HFFc6 (cell line): Measurements from ENCODE around the gene MACROH2A1. TPM values are rescaled to one million over a fixed set of nuclear protein-coding genes. Genes with fewer than 3 reads are reported as not detected.
A peak's percentile ranks its signal among the peaks of the same experiment; 100 is the strongest.

Source experiments
- DNase-seq: peaks from one replicate; pipeline ENCODE4 v3.0.0-alpha.2; 2018
- H3K27ac Mint-ChIP-seq: 2 replicates; pipeline ENCODE4 v1.8.0; 2020; ENCODE audit warnings: mild to moderate bottlenecking, mixed read lengths
- H3K27me3 Mint-ChIP-seq: 2 replicates; pipeline ENCODE4 v1.8.0; 2021; ENCODE audit warnings: mild to moderate bottlenecking, moderate library complexity, mixed read lengths; ENCODE audit not compliant: insufficient read depth
- H3K36me3 Mint-ChIP-seq: 2 replicates; pipeline ENCODE4 v1.8.0; 2021; ENCODE audit warnings: low read depth, mixed read lengths
- H3K4me1 Mint-ChIP-seq: 2 replicates; pipeline ENCODE4 v1.8.0; 2020; ENCODE audit warnings: low read depth, mixed read lengths
- H3K4me3 Mint-ChIP-seq: 2 replicates; pipeline ENCODE4 v1.8.0; 2020; ENCODE audit warnings: mild to moderate bottlenecking, moderate library complexity, mixed read lengths
- H3K9me3 Mint-ChIP-seq: 2 replicates; pipeline ENCODE4 v1.8.0; 2020; ENCODE audit warnings: mild to moderate bottlenecking, mixed read lengths
- CTCF ChIP-seq: fragments of 200-600 bp; sonication (generic); IDR thresholded peaks from 2 replicates; pipeline ENCODE4 v1.5.0; 2021; ENCODE audit warnings: antibody characterized with exemption, mild to moderate bottlenecking
- total RNA-seq, 6 experiments: library from RNA; stranded (reverse); fragmentation: NEBNext Ultra II Directional; extraction: Animal tissue kit (Norgen Biotek cat#: 25700); gene quantifications; 2 replicates in 1 of 6; 3 replicates in 5 of 6; pipeline ENCODE4 v1.2.3, GENCODE V29; 2021

Gene MACROH2A1
- total RNA-seq, 6 experiments from 2014 or later = 116 to 144 (median 127) TPM

DNA sequence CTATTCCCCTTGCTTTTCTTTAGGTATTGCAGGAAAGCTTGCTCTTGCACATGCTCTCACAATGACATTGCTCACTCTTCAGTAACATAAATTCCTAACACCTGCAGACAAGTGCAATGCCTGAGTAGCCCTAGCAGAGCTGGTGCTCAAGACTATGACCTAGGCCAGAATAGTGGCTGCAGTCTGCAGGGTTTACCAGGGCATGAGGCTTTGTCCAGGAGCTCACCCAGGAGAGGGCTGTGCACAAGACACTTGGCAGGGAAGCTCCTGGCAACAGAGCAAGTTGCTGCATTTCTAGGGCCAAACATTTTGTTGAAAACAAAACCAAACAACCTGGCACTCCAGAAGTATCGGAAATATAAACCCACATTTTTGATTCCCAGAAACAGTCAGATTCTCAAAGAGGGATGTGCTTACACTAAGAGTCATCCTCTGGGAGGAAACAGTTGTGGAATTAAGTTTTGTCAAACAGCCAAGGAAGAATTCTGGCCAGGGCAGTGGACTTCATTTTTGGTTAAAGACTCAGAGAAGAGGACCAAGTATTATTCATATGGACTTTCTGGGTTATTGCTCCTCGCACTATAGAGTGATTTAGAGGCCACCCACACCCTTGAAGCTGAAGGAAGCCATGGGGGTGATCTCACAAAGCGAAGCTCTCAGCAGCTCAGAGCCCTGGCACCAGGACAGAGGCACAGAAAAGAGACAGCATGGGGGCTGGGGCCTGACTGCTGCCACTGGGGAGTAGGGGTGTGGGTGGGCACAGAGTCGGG, 44.9 kb downstream of the MACROH2A1 start:
- Mint-ChIP-seq H3K27ac (peak overlapping the region; percentile 96), H3K36me3 (peaks cover 37% of the 10 kb centered on the region), H3K4me3 (peak overlapping the region; percentile 60), H3K9me3 (no peaks in the 10 kb centered on the region), H3K27me3 (no peaks in the 10 kb centered on the region), H3K4me1 (peaks cover 75% of the 10 kb centered on the region)
- DNase-seq = peak; percentile 97
- no peak for TF ChIP-seq CTCF

GRCh38 chr5:135350536-135350935, 48.5 kb downstream of the MACROH2A1 start:
- peaks cover 34% of the 10 kb centered on the region for H3K36me3 Mint-ChIP-seq
- H3K27me3 Mint-ChIP-seq = no peaks in the 10 kb centered on the region
- no peak overlapping the region for H3K27ac Mint-ChIP-seq
- no peak for DNase-seq
- no peak overlapping the region for H3K4me3 Mint-ChIP-seq
- H3K4me1 Mint-ChIP-seq = peaks cover 64% of the 10 kb centered on the region
- no peak for TF ChIP-seq CTCF
- no peaks in the 10 kb centered on the region for H3K9me3 Mint-ChIP-seq

GRCh38 chr5:135349886-135350285, 49.1 kb downstream of the MACROH2A1 start:
- 0 out of 2 replicates have a peak overlapping the region, but pooled peaks have one; percentile 2 for H3K27ac Mint-ChIP-seq
- TF ChIP-seq CTCF = no peak
- H3K4me3 Mint-ChIP-seq = no peak overlapping the region
- peaks cover 35% of the 10 kb centered on the region for H3K36me3 Mint-ChIP-seq
- no peak for DNase-seq
- H3K4me1 Mint-ChIP-seq = peaks cover 64% of the 10 kb centered on the region
- no peaks in the 10 kb centered on the region for H3K9me3 Mint-ChIP-seq
- no peaks in the 10 kb centered on the region for H3K27me3 Mint-ChIP-seq

DNA sequence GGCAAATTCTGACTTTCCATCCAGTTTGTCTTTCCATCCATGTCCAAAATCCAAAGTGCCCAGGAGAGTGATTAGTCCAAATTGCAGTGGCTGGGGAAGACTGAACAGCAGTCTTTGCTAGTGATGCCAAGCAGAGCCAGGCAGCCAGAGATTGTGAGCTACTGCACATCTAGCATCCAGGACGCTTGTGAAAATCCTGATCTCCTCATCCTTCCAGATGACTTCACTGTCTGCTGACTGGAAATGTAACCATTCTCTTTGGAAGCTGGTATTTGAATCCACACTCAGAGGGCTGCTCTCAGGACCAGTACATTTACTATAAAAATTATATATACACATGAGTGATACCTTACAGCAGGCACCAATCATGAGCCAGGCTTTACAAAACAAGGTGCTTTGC, 49.6 kb downstream of the MACROH2A1 start:
- no peak for TF ChIP-seq CTCF
- Mint-ChIP-seq H3K4me3 (no peak overlapping the region), H3K4me1 (peaks cover 64% of the 10 kb centered on the region), H3K36me3 (peaks cover 36% of the 10 kb centered on the region), H3K9me3 (no peaks in the 10 kb centered on the region), H3K27ac (peak overlapping the region; percentile 62), H3K27me3 (no peaks in the 10 kb centered on the region)
- DNase-seq = no peak

GRCh38 chr5:135348918-135349317, 50.1 kb downstream of the MACROH2A1 start:
- Mint-ChIP-seq H3K27ac (peak overlapping the region; percentile 62), H3K9me3 (no peaks in the 10 kb centered on the region), H3K27me3 (no peaks in the 10 kb centered on the region), H3K4me3 (no peak overlapping the region), H3K36me3 (peaks cover 38% of the 10 kb centered on the region), H3K4me1 (peaks cover 64% of the 10 kb centered on the region)
- no peak for DNase-seq
- no peak for TF ChIP-seq CTCF
